HCT116 (cell line): ENCODE measurements around the gene SMAD2.

Experiments
- CTCF ChIP-seq, 3 experiments: fragments of 200-600 bp in 1 of 3; sonication (generic) in 1 of 3; IDR thresholded peaks in 2 of 3; conservative IDR thresholded peaks in 1 of 3; 2 replicates each; pipeline ENCODE4 v1.5.1; 2012 to 2017; ENCODE audit warnings: low read depth in 2 of 3, low read length in 2 of 3, antibody characterized with exemption in 1 of 3, borderline replicate concordance in 1 of 3, control low read depth in 1 of 3, mild to moderate bottlenecking in 1 of 3, mixed read lengths in 1 of 3, mixed run types in 1 of 3, moderate library complexity in 1 of 3; ENCODE audit not compliant: insufficient read depth in 1 of 3
- POLR2A ChIP-seq: IDR thresholded peaks from 2 replicates; pipeline ENCODE4 v1.7.0; 2011; ENCODE audit warnings: borderline replicate concordance; ENCODE audit not compliant: insufficient read depth, insufficient read length; ENCODE audit errors: extremely low read depth

- TF ChIP-seq CTCF (IDR thresholded peaks at IDR 0.05 in 2 of 3, conservative IDR thresholded peaks at IDR 0.05 in 1 of 3; ENCODE audit: borderline replicate concordance in 1 of 3, insufficient read depth in 1 of 3, low read depth in 2 of 3, low read length in 2 of 3): no peak
- no peak for TF ChIP-seq POLR2A
Measured at GRCh38 chr18:47975105-47975504, 44.6 kb upstream of the SMAD2 start.
